Right atrium auricular region (tissue), 2 donors: ENCODE measurements around the gene SLC22A13. TPM values are rescaled to one million over a fixed set of nuclear protein-coding genes. Genes with fewer than 3 reads are reported as not detected.

Source experiments
- DNase-seq: peaks from one replicate; pipeline ENCODE4 v3.0.0-alpha.2; 2019; ENCODE audit warnings: low spot score
- H3K27ac ChIP-seq, 2 donors: fragments of 200-600 bp; sonication (generic); 1 replicate in 1 of 2; 2 replicates in 1 of 2; pipeline ENCODE4 v1.5.1; 2016 to 2019
- H3K27me3 ChIP-seq, 2 donors: fragments of 200-600 bp; sonication (generic); one replicate each; pipeline versions ENCODE4 v1.5.1 to v1.6.0; 2017 to 2019
- H3K36me3 ChIP-seq: fragments of 200-600 bp; sonication (generic); one replicate; pipeline ENCODE4 v1.5.1; 2016
- H3K4me1 ChIP-seq, 2 donors: fragments of 200-600 bp; sonication (generic); one replicate each; pipeline versions ENCODE4 v1.5.1 to v1.6.0; 2017 to 2019
- H3K4me3 ChIP-seq, 2 donors: fragments of 200-600 bp; sonication (generic); 1 replicate in 1 of 2; 2 replicates in 1 of 2; pipeline ENCODE4 v1.5.1; 2017 to 2019; ENCODE audit warnings: mild to moderate bottlenecking in 1 of 2, moderate library complexity in 1 of 2
- H3K9me3 ChIP-seq, 2 donors: fragments of 200-600 bp; sonication (generic); one replicate each; pipeline ENCODE4 v1.5.1; 2019
- total RNA-seq, 2 donors: library from RNA; depleted of rRNA; stranded (reverse); fragments of >200 nt; gene quantifications; one replicate each; pipeline ENCODE4 v1.1.0, GENCODE V29; 2016
- TF ChIP-seq, protein P1 (sequence below), 2 donors: fragments of 200-600 bp; sonication (generic); IDR thresholded peaks; one replicate each; pipeline ENCODE4 v1.5.1; 2019; ENCODE audit warnings: antibody characterized with exemption in 2 of 2

SLC22A13 gene, protein sequence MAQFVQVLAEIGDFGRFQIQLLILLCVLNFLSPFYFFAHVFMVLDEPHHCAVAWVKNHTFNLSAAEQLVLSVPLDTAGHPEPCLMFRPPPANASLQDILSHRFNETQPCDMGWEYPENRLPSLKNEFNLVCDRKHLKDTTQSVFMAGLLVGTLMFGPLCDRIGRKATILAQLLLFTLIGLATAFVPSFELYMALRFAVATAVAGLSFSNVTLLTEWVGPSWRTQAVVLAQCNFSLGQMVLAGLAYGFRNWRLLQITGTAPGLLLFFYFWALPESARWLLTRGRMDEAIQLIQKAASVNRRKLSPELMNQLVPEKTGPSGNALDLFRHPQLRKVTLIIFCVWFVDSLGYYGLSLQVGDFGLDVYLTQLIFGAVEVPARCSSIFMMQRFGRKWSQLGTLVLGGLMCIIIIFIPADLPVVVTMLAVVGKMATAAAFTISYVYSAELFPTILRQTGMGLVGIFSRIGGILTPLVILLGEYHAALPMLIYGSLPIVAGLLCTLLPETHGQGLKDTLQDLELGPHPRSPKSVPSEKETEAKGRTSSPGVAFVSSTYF
- total RNA-seq, result not detected

DNA sequence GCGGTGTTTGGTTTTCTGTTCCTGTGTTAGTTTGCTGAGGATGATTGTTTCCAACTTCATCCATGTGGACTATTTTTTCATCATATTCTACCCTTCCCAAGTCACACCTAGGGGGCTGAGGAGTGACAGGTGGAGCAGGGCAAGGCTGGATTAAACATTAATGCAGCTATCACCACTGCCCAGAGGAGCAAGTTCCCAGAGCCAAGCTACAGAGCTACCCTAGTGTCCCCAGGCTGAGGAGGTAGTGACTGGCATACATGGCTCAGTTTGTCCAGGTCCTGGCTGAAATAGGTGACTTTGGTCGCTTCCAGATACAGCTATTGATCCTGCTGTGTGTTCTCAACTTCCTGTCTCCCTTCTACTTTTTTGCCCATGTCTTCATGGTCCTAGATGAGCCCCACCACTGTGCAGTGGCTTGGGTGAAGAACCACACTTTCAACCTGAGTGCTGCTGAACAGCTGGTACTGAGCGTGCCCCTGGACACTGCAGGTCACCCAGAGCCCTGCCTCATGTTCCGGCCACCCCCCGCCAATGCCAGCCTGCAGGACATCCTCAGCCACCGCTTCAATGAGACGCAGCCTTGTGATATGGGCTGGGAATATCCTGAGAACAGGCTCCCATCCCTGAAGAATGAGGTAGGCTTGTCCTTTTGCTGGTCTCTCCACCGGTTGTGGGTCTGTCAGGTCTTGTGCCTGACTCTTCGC, at the start of gene SLC22A13:
Gene SLC22A13, plus strand, starts transcription at position 209 of the 704 bp plus-strand sequence. Its CDS starts 49 bp downstream, at position 258.
- no peak within 1 kb of the TSS for H3K4me3 ChIP-seq
- H3K27ac ChIP-seq, result no peak within 1 kb of the TSS
- no peaks in the 10 kb centered on the region for H3K27me3 ChIP-seq
- DNase-seq, result no peak
- H3K36me3 ChIP-seq, result peaks cover 5% of the 10 kb centered on the region
- H3K4me1 ChIP-seq, result peaks cover 0 to 12% of the 10 kb centered on the region in 2 donors
- H3K9me3 ChIP-seq, result no peaks in the 10 kb centered on the region
- TF ChIP-seq, protein P1, sequence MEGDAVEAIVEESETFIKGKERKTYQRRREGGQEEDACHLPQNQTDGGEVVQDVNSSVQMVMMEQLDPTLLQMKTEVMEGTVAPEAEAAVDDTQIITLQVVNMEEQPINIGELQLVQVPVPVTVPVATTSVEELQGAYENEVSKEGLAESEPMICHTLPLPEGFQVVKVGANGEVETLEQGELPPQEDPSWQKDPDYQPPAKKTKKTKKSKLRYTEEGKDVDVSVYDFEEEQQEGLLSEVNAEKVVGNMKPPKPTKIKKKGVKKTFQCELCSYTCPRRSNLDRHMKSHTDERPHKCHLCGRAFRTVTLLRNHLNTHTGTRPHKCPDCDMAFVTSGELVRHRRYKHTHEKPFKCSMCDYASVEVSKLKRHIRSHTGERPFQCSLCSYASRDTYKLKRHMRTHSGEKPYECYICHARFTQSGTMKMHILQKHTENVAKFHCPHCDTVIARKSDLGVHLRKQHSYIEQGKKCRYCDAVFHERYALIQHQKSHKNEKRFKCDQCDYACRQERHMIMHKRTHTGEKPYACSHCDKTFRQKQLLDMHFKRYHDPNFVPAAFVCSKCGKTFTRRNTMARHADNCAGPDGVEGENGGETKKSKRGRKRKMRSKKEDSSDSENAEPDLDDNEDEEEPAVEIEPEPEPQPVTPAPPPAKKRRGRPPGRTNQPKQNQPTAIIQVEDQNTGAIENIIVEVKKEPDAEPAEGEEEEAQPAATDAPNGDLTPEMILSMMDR (IDR thresholded peaks at IDR 0.05), result no peak

DNA sequence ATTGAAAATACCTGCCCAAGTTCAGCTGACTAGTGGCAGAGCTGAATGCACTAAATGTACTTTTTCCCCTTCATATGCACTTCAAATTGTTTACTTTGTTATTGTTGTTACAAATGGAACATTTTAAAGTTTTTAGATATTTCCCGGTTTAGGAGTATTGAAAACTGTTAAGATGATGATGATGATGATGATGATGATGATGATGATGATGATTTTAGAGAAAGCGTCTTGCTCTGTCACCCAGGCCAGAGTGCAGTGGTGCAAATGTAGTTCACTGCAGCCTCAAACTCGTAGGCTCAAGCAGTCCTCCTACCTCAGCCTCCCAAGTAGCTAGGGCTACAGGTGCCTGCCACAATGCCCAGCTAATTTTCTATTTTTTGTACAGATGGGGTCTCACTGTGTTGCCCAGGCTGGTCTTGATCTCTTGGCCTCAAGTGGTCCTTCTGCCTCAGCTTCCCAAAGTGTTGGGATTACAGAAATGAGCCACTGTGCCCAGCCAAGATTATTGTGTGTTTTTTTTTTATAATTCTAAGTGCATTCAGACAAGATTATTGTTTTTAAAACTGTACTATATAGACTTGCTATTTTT, 45.9 kb upstream of the SLC22A13 start:
- TF ChIP-seq, protein P1 (IDR thresholded peaks at IDR 0.05), result no peak
- Histone ChIP-seq H3K4me3 (no peak overlapping the region), H3K27ac (no peak overlapping the region), H3K36me3 (peaks cover 24% of the 10 kb centered on the region), H3K4me1 (no peaks in the 10 kb centered on the region), H3K9me3 (no peaks in the 10 kb centered on the region), H3K27me3 (no peaks in the 10 kb centered on the region)
- no peak for DNase-seq

DNA sequence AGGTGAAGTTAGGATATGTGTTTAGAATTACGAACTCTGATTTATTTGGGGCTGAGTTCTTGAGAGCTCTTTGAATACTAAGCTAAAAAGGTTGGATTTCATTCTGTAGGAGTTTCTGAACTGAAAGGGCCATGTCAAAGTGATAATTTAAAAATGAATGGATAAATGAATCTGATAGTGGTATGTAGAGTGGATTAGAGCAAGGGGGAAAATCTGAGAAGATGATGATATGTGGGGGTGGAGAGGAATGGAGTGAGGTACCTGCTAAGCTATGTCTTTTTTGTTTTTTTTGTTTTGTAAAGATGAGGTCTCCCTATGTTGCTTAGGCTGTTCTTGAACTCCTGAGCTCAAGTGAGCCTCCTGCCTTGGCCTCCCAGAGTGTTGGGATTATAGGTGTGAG, 44.6 kb upstream of the SLC22A13 start:
- H3K4me1 ChIP-seq, result no peaks in the 10 kb centered on the region
- H3K36me3 ChIP-seq, result peaks cover 33% of the 10 kb centered on the region

DNA sequence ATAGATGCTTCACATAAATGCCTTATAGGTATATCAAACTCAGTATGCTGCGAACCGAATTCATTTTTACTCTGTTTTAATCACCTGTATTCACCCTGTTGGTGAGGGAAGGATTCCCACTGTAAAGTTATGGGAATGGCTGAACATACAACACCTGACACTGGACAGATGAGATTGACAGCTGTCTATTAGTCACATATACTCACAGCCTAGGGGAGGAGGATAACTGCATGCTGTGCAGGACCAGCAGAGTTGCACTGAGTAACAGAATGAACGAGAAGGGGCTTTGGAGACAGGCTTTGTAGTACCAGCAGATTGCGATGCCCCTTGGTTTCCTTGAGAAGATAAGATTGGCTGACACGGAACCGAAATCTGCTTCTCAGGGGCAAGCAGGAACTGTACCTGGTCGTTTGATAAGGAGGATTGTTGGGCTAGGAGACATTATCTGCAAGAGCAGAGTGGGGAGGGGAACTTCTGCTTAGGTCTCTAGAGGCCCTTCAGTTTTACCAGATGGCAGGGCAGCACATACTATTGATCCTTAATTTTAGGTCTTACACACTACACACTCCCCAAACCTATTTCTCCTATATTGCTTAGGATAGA, 43.5 kb upstream of the SLC22A13 start:
- TF ChIP-seq, protein P1 (IDR thresholded peaks at IDR 0.05), result no peak
- Histone ChIP-seq H3K27ac (no peak overlapping the region), H3K27me3 (no peaks in the 10 kb centered on the region), H3K9me3 (no peaks in the 10 kb centered on the region), H3K4me3 (no peak overlapping the region), H3K36me3 (peaks cover 27% of the 10 kb centered on the region), H3K4me1 (no peaks in the 10 kb centered on the region)
- DNase-seq, result no peak

More for the DNA sequence above, 44.6 kb upstream of the SLC22A13 start:
- DNase-seq, result no peak
- Histone ChIP-seq H3K27me3 (no peaks in the 10 kb centered on the region), H3K9me3 (no peaks in the 10 kb centered on the region), H3K27ac (no peak overlapping the region), H3K4me3 (no peak overlapping the region)
- TF ChIP-seq, protein P1 (IDR thresholded peaks at IDR 0.05), result no peak

DNA sequence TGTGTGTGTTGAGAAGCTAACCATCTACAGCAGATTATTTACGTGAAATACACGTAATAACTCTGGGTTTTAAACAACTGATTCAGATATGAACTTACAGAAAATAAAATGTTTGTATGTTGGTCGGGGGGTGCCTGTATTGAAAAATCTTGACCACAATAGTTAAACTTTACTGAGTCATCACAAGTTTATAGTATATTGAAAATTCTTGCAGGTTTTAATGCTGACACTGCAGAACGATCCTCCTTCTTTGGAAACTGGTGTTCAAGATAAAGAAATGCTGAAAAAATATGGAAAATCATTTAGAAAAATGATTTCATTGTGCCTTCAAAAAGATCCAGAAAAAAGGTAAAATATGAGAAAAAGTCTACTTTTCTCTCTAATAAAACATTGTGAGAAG, 41.3 kb upstream of the SLC22A13 start:
- H3K4me1 ChIP-seq, result no peaks in the 10 kb centered on the region
- H3K27me3 ChIP-seq, result no peaks in the 10 kb centered on the region
- H3K36me3 ChIP-seq, result peaks cover 27% of the 10 kb centered on the region
- no peak for DNase-seq
- H3K9me3 ChIP-seq, result no peaks in the 10 kb centered on the region
- no peak overlapping the region for H3K4me3 ChIP-seq
- H3K27ac ChIP-seq, result no peak overlapping the region
- TF ChIP-seq, protein P1 (IDR thresholded peaks at IDR 0.05), result no peak
